Coronary artery (tissue), 2 donors: ENCODE measurements around the gene ITGB1BP1.

Source experiments
- DNase-seq: peaks from one replicate; pipeline ENCODE4 v3.0.0-alpha.2; 2017; ENCODE audit warnings: low spot score
- H3K27ac ChIP-seq, 2 donors: fragments of 200-600 bp; sonication (generic); one replicate each; pipeline ENCODE4 v1.5.1; 2016 to 2019
- H3K4me3 ChIP-seq: fragments of 200-600 bp; sonication (generic); 2 replicates; pipeline ENCODE4 v1.5.1; 2016; ENCODE audit warnings: mild to moderate bottlenecking, moderate library complexity
- TF ChIP-seq, protein P1 (sequence below): fragments of 200-600 bp; sonication (generic); IDR thresholded peaks from one replicate; pipeline ENCODE4 v1.5.1; 2019; ENCODE audit warnings: antibody characterized with exemption

The ITGB1BP1 gene

GRCh38 chr2:9356261-9356660, 67.1 kb downstream of the ITGB1BP1 start:
- H3K4me3 ChIP-seq = no peak overlapping the region
- TF ChIP-seq, protein P1, sequence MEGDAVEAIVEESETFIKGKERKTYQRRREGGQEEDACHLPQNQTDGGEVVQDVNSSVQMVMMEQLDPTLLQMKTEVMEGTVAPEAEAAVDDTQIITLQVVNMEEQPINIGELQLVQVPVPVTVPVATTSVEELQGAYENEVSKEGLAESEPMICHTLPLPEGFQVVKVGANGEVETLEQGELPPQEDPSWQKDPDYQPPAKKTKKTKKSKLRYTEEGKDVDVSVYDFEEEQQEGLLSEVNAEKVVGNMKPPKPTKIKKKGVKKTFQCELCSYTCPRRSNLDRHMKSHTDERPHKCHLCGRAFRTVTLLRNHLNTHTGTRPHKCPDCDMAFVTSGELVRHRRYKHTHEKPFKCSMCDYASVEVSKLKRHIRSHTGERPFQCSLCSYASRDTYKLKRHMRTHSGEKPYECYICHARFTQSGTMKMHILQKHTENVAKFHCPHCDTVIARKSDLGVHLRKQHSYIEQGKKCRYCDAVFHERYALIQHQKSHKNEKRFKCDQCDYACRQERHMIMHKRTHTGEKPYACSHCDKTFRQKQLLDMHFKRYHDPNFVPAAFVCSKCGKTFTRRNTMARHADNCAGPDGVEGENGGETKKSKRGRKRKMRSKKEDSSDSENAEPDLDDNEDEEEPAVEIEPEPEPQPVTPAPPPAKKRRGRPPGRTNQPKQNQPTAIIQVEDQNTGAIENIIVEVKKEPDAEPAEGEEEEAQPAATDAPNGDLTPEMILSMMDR = no peak
- H3K27ac ChIP-seq = no peak overlapping the region
- DNase-seq = no peak

GRCh38 chr2:9355716-9356115, 67.6 kb downstream of the ITGB1BP1 start:
- TF ChIP-seq, protein P1 = no peak
- no peak for DNase-seq
- Histone ChIP-seq H3K27ac (no peak overlapping the region), H3K4me3 (no peak overlapping the region)

DNA sequence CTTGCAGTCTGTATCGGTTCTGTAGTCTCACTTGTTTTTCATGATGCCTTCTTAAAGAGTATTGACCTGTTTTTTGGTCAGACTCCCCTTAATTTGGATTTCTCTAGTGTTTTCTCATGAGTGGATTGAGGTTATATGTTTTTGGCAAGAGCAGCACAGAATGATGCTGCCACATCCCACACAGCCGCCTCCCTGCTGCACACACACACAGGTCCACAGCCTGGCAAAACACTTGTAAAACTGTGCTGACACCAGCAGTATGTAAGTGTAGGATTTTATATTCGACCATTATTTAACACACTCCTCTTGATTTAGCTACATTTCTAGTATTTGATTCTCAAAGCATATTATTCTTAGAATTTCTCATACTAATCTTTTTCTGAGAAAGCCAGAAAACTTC, 68.1 kb downstream of the ITGB1BP1 start:
- TF ChIP-seq, protein P1 = no peak
- Histone ChIP-seq H3K27ac (no peak overlapping the region), H3K4me3 (no peak overlapping the region)
- no peak for DNase-seq

- H3K27ac ChIP-seq = no peak overlapping the region
- TF ChIP-seq, protein P1 = no peak
- H3K4me3 ChIP-seq = no peak overlapping the region
- DNase-seq = no peak
These were observed 69.0 kb downstream of the ITGB1BP1 start for GRCh38 chr2:9354318-9354717.
